Type B pancreatic cell (in vitro differentiated cells): Measurements from ENCODE around the gene ATP13A2. TPM values are rescaled to one million over a fixed set of nuclear protein-coding genes. Genes with fewer than 3 reads are reported as not detected.
A peak's percentile ranks its signal among the peaks of the same experiment; 100 is the strongest.
"Not testable (repeated sequence)": the region's sequence is repeated elsewhere in the genome, so short reads cannot be mapped to it uniquely, and the experiment has no call there.

ENCODE experiments used
- DNase-seq: peaks from one replicate; pipeline ENCODE4 v3.0.0; 2021; ENCODE audit warnings: mixed read lengths; ENCODE audit not compliant: unreplicated experiment; ENCODE audit errors: extremely low spot score
- H3K27ac Mint-ChIP-seq: 2 replicates; pipeline ENCODE4 v1.8.0; 2021; ENCODE audit warnings: mild to moderate bottlenecking, mixed read lengths
- H3K27me3 Mint-ChIP-seq: 2 replicates; pipeline ENCODE4 v1.8.0; 2021; ENCODE audit warnings: mixed read lengths
- H3K36me3 Mint-ChIP-seq: 2 replicates; pipeline ENCODE4 v1.8.0; 2021; ENCODE audit warnings: mixed read lengths
- H3K4me1 Mint-ChIP-seq: one replicate; pipeline ENCODE4 v1.8.0; 2021; ENCODE audit warnings: mixed read lengths; ENCODE audit not compliant: unreplicated experiment
- H3K4me3 Mint-ChIP-seq: 2 replicates; pipeline ENCODE4 v1.8.0; 2021; ENCODE audit warnings: mild to moderate bottlenecking, mixed read lengths
- H3K9me3 Mint-ChIP-seq: 2 replicates; pipeline ENCODE4 v1.8.0; 2021; ENCODE audit warnings: mixed read lengths
- total RNA-seq: library from RNA; stranded (reverse); gene quantifications from 2 replicates; pipeline ENCODE4 v1.2.1, GENCODE V29; 2021; ENCODE audit warnings: low replicate concordance
- TF ChIP-seq, protein P1 (sequence below): fragments of 200-600 bp; sonication (generic); conservative IDR thresholded peaks from 2 replicates; pipeline ENCODE4 v1.5.0; 2021; ENCODE audit warnings: antibody characterized with exemption, mild to moderate bottlenecking

The ATP13A2 gene
- total RNA-seq, 1 donor from 2014 or later, result 66.4 TPM

DNA sequence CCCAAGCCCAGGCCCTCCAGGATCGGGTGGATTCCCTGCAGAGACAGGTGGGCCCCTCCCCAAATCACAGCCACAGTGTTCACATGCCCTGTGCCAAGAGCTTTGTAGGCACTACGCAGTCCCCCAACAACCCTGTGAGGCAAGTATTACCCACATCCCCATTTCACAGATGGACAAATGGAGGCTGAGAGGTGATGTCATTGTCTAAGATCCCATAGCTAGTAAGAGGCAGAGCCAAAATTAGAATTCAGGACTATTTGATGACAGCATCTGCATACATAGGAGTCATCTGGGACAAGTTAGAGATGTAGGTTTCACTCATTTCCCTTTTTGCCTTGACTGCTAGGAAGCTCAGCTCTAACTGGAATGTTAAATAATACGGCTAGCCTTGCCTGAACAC lies 43.4 kb downstream of the ATP13A2 start:
- no peak for DNase-seq
- H3K27me3 Mint-ChIP-seq, result no peaks in the 10 kb centered on the region
- H3K9me3 Mint-ChIP-seq, result no peaks in the 10 kb centered on the region
- TF ChIP-seq, protein P1, sequence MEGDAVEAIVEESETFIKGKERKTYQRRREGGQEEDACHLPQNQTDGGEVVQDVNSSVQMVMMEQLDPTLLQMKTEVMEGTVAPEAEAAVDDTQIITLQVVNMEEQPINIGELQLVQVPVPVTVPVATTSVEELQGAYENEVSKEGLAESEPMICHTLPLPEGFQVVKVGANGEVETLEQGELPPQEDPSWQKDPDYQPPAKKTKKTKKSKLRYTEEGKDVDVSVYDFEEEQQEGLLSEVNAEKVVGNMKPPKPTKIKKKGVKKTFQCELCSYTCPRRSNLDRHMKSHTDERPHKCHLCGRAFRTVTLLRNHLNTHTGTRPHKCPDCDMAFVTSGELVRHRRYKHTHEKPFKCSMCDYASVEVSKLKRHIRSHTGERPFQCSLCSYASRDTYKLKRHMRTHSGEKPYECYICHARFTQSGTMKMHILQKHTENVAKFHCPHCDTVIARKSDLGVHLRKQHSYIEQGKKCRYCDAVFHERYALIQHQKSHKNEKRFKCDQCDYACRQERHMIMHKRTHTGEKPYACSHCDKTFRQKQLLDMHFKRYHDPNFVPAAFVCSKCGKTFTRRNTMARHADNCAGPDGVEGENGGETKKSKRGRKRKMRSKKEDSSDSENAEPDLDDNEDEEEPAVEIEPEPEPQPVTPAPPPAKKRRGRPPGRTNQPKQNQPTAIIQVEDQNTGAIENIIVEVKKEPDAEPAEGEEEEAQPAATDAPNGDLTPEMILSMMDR, result no peak
- H3K4me3 Mint-ChIP-seq, result no peak overlapping the region
- H3K36me3 Mint-ChIP-seq, result peaks cover 4% of the 10 kb centered on the region
- H3K27ac Mint-ChIP-seq, result peak overlapping the region; percentile 18
- H3K4me1 Mint-ChIP-seq, result peaks cover 11% of the 10 kb centered on the region

DNA sequence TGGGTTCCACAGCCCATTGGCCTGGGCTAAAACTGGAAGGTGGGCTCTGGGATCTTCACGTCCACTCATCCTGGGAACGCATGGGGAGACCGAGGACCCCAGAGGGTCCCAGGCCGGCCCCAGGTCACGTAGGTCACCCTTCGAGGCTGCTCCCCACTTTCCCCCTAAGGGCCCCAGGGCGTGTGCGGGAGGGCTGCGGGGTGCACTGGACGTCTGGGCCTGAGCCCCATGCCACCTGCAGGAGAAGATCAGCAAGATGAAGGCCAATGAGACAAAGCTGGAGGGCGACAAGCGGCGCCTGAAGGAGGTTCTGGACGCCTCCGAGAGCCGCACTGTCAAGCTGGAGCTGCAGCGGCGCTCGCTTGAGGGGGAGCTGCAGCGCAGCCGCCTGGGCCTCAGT lies 43.8 kb downstream of the ATP13A2 start:
- no peak for DNase-seq
- H3K36me3 Mint-ChIP-seq, result peaks cover 4% of the 10 kb centered on the region
- H3K27me3 Mint-ChIP-seq, result no peaks in the 10 kb centered on the region
- TF ChIP-seq, protein P1, result no peak
- H3K4me1 Mint-ChIP-seq, result peaks cover 10% of the 10 kb centered on the region
- no peak overlapping the region for H3K4me3 Mint-ChIP-seq
- H3K27ac Mint-ChIP-seq, result no peak overlapping the region
- no peaks in the 10 kb centered on the region for H3K9me3 Mint-ChIP-seq

DNA sequence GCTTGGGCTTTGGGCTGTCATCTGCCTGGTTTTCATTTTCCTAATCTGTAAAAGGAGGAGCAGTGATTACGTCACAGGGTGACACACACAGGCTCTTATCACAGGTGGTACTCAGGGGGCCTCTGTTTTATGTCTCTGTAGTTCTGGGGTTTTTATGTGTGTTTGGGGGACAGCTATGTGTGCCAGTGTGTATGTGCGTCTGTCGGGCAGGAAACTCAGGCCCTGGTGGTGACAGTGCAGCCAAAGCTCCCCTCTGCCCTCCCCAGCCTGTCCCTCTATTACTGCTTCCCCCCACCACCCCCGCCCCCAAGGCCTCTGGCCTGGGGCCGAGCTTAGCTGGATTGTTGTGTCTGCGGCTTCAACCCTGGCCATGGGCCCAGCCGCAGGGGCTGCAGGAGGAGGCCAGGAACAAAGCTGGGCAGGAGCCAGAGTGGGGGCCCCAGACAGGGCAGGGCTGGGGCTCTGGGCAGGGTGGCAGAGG lies 44.6 kb downstream of the ATP13A2 start:
- Mint-ChIP-seq H3K27me3 (no peaks in the 10 kb centered on the region), H3K9me3 (no peaks in the 10 kb centered on the region), H3K27ac (no peak overlapping the region), H3K4me1 (peaks cover 4% of the 10 kb centered on the region), H3K4me3 (no peak overlapping the region), H3K36me3 (peaks cover 4% of the 10 kb centered on the region)
- DNase-seq, result no peak
- TF ChIP-seq, protein P1, result no peak

DNA sequence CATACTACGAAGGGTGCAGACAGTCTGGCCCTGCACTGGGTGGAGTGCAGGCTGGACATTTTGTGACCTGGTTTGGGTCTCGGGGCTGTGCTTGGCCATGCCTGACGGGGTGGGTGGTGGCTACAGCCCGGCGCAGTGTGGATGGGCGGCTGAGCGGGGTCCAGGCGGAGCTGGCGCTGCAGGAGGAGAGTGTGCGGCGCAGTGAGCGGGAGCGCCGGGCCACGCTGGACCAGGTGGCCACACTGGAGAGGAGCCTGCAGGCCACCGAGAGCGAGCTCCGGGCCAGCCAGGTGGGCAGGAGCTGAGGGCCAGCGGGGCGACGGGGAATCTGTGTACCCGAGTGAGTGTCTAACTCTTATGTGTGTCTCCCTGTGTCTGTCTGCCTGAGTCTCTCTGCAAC lies 45.4 kb downstream of the ATP13A2 start:
- no peak overlapping the region for H3K4me3 Mint-ChIP-seq

DNA sequence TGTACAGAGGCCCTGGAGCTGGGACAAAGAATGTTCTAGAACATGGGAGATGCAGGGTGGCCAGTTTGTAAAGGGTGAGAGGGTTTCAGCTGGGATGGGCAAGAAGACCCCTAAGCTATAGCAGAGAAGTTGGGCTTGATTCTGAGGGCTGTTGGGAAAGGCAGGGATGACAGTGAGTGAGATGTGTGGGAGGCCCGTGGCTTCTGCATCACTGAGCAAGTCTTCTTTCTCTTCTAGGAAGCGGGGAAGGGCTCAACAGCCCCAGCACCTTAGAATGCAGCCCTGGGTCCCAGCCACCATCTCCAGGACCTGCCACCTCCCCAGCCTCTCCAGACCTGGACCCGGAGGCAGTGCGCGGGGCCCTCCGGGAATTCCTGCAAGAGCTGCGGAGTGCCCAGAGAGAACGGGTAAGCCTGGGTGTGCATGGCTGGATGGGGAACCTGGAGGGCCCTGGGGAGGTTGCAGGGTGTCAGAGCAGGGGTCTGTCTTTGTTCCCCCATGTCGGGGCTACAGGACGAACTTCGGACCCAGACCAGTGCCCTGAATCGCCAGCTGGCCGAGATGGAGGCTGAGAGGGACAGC lies 46.2 kb downstream of the ATP13A2 start:
- no peak overlapping the region for H3K4me3 Mint-ChIP-seq

More for the DNA sequence above, 45.4 kb downstream of the ATP13A2 start:
- DNase-seq, result no peak
- H3K4me1 Mint-ChIP-seq, result peaks cover 7% of the 10 kb centered on the region
- H3K27me3 Mint-ChIP-seq, result no peaks in the 10 kb centered on the region
- H3K9me3 Mint-ChIP-seq, result no peaks in the 10 kb centered on the region
- TF ChIP-seq, protein P1, result no peak
- peaks cover 4% of the 10 kb centered on the region for H3K36me3 Mint-ChIP-seq
- H3K27ac Mint-ChIP-seq, result no peak overlapping the region

DNA sequence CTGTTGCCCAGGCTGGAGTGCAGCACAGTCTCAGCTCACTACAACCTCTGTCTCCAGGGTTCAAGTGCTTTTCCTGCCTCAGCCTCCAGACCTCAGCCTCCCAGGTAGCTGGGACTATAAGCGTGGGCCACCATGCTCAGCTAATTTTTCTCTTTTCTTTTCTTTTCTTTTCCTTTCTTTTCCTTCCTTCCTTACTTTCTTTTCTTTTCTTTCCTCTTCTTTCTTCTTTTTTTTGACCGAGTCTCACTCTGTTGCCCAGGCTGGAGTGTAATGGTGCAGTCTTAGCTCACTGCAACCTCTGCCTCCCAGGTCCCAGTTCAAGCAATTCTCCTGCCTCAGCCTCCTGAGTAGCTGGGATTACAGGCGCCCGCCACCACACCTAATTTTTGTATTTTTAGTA lies 47.6 kb downstream of the ATP13A2 start:
- H3K27ac Mint-ChIP-seq, H3K4me3 Mint-ChIP-seq, DNase-seq, H3K9me3 Mint-ChIP-seq, H3K36me3 Mint-ChIP-seq, H3K27me3 Mint-ChIP-seq: not testable (repeated sequence)
- peaks cover 13% of the 10 kb centered on the region for H3K4me1 Mint-ChIP-seq

More for the DNA sequence above, 46.2 kb downstream of the ATP13A2 start:
- Mint-ChIP-seq H3K36me3 (peaks cover 4% of the 10 kb centered on the region), H3K27me3 (no peaks in the 10 kb centered on the region), H3K9me3 (no peaks in the 10 kb centered on the region), H3K4me1 (peaks cover 8% of the 10 kb centered on the region), H3K27ac (peak overlapping the region; percentile 41)
- DNase-seq, result no peak
- TF ChIP-seq, protein P1, result no peak
